ENCODE measurements around the gene LMLN.

DNA sequence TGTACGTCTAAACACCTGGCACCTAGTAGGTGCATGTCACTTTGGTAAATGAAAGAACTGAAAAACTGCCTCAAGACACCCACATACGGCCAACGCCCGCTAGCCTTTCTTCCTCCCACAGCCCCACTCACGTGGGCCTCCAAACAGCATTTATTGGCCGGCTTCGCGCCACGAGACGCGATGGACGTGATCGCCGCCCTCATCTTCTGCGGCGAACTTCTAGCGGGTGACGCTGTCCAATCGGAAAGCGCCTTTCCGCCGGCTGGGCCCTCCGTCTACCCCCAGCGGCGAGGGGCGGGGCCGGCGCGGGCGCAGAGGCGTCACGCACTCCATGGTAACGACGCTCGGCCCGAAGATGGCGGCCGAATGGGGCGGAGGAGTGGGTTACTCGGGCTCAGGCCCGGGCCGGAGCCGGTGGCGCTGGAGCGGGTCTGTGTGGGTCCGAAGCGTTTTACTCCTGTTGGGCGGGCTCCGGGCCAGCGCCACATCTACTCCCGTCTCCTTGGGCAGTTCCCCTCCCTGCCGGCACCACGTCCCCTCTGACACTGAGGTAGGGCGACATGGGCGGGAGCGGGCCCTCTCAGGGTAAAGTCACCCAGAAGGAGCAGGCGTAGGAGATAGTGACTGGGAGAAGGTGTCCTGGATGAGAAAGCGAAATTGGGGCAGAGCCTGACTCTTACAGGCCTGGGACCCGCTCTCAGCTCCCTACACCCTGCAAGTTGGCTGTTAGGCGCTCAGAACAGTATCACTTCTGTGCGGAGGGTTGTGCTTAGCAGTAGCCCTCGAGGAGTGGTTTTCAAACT is at the start of gene LMLN:
- TF ChIP-seq CTCF (optimal IDR thresholded peaks at IDR 0.05 in 1 of 3, IDR thresholded peaks at IDR 0.05 in 1 of 3, conservative IDR thresholded peaks at IDR 0.05 in 1 of 3; ENCODE audit: extremely low read depth in 1 of 3, insufficient read depth in 2 of 3, low read length in 3 of 3) = no peak
- no peak for TF ChIP-seq EZH2 (IDR thresholded peaks at IDR 0.05; ENCODE audit: low read length)

All from keratinocyte (primary cell).